ENCODE data around the gene IL36G. TPM values are rescaled to one million over a fixed set of nuclear protein-coding genes. Genes with fewer than 3 reads are reported as not detected.
"Not testable (repeated sequence)": the region's sequence is repeated elsewhere in the genome, so short reads cannot be mapped to it uniquely, and the experiment has no call there.

IL36G gene
- total and polyA plus RNA-seq, 2 of the 13 experiments (the other 11 are each of a cell fraction or from before 2014, with no cell fraction given): not detected

GRCh38 chr2:112934117-112934516, 43.7 kb upstream of the IL36G start:
- H3K4me2 ChIP-seq (ENCODE audit: low read depth, low read length); FAIRE-seq; H3K79me2 ChIP-seq (ENCODE audit: insufficient read depth, low read length); H3K9ac ChIP-seq (ENCODE audit: insufficient read depth, low read depth, low read length); BruUV-seq (replicated peaks); H3K9me3 ChIP-seq (ENCODE audit: low read length); H2AFZ ChIP-seq (ENCODE audit: low read length); in situ Hi-C loops (cut with HindIII; ENCODE audit: extremely low pct_ligation_motif_present, low pct_unique_long_range_greater_than_20kb); CTCF ChIA-PET (ENCODE audit: low intra/inter-chr PET ratio, low total read pairs); ATAC-seq; H3K27ac ChIP-seq (ENCODE audit: extremely low read length, insufficient read depth, low read length); DNase-seq (ENCODE audit: low spot score); H3K36me3 ChIP-seq (replicated peaks in 1 of 2; ENCODE audit: control insufficient read depth in 1 of 2, insufficient read depth in 2 of 2, low read length in 2 of 2); H4K20me1 ChIP-seq (ENCODE audit: insufficient read depth, low read length); H3K4me3 ChIP-seq (replicated peaks in 1 of 3; ENCODE audit: insufficient read depth in 1 of 3, low read depth in 2 of 3, low read length in 3 of 3); intact Hi-C loops (cut with micrococcal nuclease; ENCODE audit: unreplicated experiment); H3K4me1 ChIP-seq (ENCODE audit: insufficient read depth, low read length); POLR2A ChIA-PET: not testable (repeated sequence)
- 15% methylated on average over 2 of the region's 2 CpGs for WGBS (ENCODE audit: low lambda C conversion rate)
- H3K27me3 ChIP-seq (ENCODE audit: control insufficient read depth in 1 of 2, insufficient read depth in 2 of 2, low read length in 2 of 2): peaks cover 2 to 15% of the 10 kb centered on the region in 2 experiments; a peak in 4 of 5 replicates

- WGBS (ENCODE audit: low lambda C conversion rate): 6% methylated on average over 2 of the region's 2 CpGs
- in situ Hi-C loops (cut with HindIII; ENCODE audit: extremely low pct_ligation_motif_present, low pct_unique_long_range_greater_than_20kb): no loop called here
- Histone ChIP-seq H4K20me1 (ENCODE audit: insufficient read depth, low read length) (no peaks in the 10 kb centered on the region), H3K9ac (ENCODE audit: insufficient read depth, low read depth, low read length) (no peak overlapping the region), H3K4me1 (ENCODE audit: insufficient read depth, low read length) (peaks cover 8% of the 10 kb centered on the region; the same call in 1 of the 2 replicates), H2AFZ (ENCODE audit: low read length) (no peak overlapping the region), H3K4me3 (replicated peaks in 1 of 3; ENCODE audit: insufficient read depth in 1 of 3, low read depth in 2 of 3, low read length in 3 of 3) (no peak overlapping the region), H3K9me3 (ENCODE audit: low read length) (no peaks in the 10 kb centered on the region), H3K4me2 (ENCODE audit: low read depth, low read length) (no peak overlapping the region), H3K27ac (ENCODE audit: extremely low read length, insufficient read depth, low read length) (no peak overlapping the region), H3K36me3 (replicated peaks in 1 of 2; ENCODE audit: control insufficient read depth in 1 of 2, insufficient read depth in 2 of 2, low read length in 2 of 2) (no peaks in the 10 kb centered on the region), H3K27me3 (ENCODE audit: control insufficient read depth in 1 of 2, insufficient read depth in 2 of 2, low read length in 2 of 2) (peaks cover 2 to 15% of the 10 kb centered on the region in 2 experiments; a peak in 4 of 5 replicates), H3K79me2 (ENCODE audit: insufficient read depth, low read length) (no peaks in the 10 kb centered on the region)
- FAIRE-seq (no peak), ATAC-seq (no peak), DNase-seq (ENCODE audit: low spot score) (no peak)
- ChIA-PET POLR2A (no interaction called here), CTCF (ENCODE audit: low intra/inter-chr PET ratio, low total read pairs) (no interaction called here)
- TF ChIP-seq ZGPAT (CRISPR knock-in tag; IDR thresholded peaks at IDR 0.05): no peak
- intact Hi-C loops (cut with micrococcal nuclease; ENCODE audit: unreplicated experiment): no loop called here
- no TSS peak for BruUV-seq (replicated peaks)
These were observed 40.9 kb upstream of the IL36G start for GRCh38 chr2:112936927-112937232.

Measured in HepG2 (cell line).